CD4-positive, alpha-beta T cell treated with Interleukin-2 at 100 ng/mL for 4 hours (primary cell): ENCODE results near the gene RPL32.
"Not testable (repeated sequence)": the region's sequence is repeated elsewhere in the genome, so short reads cannot be mapped to it uniquely, and the experiment has no call there.

ENCODE experiments used
- DNase-seq: peaks from one replicate; pipeline ENCODE4 v3.0.0-alpha.2; 2020; ENCODE audit warnings: low spot score

RPL32 gene

GRCh38 chr3:12841149-12841969 is at the start of gene RPL32:
Gene RPL32 (minus strand): TSS chr3:12841565. CDS start chr3:12840237, 1,328 bp downstream.
- peak; percentile 91 for DNase-seq

GRCh38 chr3:12890610-12891390 is 49.4 kb upstream of the RPL32 start:
- no peak for DNase-seq

GRCh38 chr3:12886736-12887135 is 45.4 kb upstream of the RPL32 start:
- DNase-seq: no peak

- DNase-seq: no peak
Measured at GRCh38 chr3:12886106-12886679, 44.8 kb upstream of the RPL32 start.

- DNase-seq: no peak
Measured at GRCh38 chr3:12885583-12885930, 44.2 kb upstream of the RPL32 start.

- DNase-seq: no peak
Measured at GRCh38 chr3:12884790-12885582, 43.6 kb upstream of the RPL32 start.

GRCh38 chr3:12884186-12884680 is 42.9 kb upstream of the RPL32 start:
- no peak for DNase-seq

GRCh38 chr3:12882336-12883310 is 41.3 kb upstream of the RPL32 start:
- no peak for DNase-seq

GRCh38 chr3:12881858-12882257 is 40.5 kb upstream of the RPL32 start:
- not testable (repeated sequence) for DNase-seq

GRCh38 chr3:12879191-12879815 is 37.9 kb upstream of the RPL32 start:
- DNase-seq: no peak

GRCh38 chr3:12878758-12879157 is 37.4 kb upstream of the RPL32 start:
- not testable (repeated sequence) for DNase-seq

GRCh38 chr3:12878141-12878574 is 36.8 kb upstream of the RPL32 start:
- DNase-seq: no peak

- no peak for DNase-seq
Measured at GRCh38 chr3:12877040-12877439, 35.7 kb upstream of the RPL32 start.

- no peak for DNase-seq
Measured at GRCh38 chr3:12875857-12876836, 34.8 kb upstream of the RPL32 start.

GRCh38 chr3:12871404-12871983 is 30.1 kb upstream of the RPL32 start:
- DNase-seq: no peak

GRCh38 chr3:12870942-12871341 is 29.6 kb upstream of the RPL32 start:
- DNase-seq: peak; percentile 40

GRCh38 chr3:12869035-12869621 is 27.8 kb upstream of the RPL32 start:
- no peak for DNase-seq
